Lower leg skin (tissue), 3 donors: Measurements from ENCODE around the gene YOD1.

Experiments used
- POLR2A ChIP-seq, 2 donors: fragments of 450-650 bp; IDR thresholded peaks; one replicate each; pipeline ENCODE4 v1.6.1; 2016 to 2017; ENCODE audit warnings: antibody characterized with exemption in 2 of 2, mild to moderate bottlenecking in 1 of 2, moderate library complexity in 1 of 2
- TF ChIP-seq, protein P1 (sequence below), 3 donors: fragments of 450-650 bp; IDR thresholded peaks; one replicate each; pipeline ENCODE4 v1.5.1; 2016; ENCODE audit warnings: antibody characterized with exemption in 3 of 3, mild to moderate bottlenecking in 3 of 3, moderate library complexity in 2 of 3

DNA sequence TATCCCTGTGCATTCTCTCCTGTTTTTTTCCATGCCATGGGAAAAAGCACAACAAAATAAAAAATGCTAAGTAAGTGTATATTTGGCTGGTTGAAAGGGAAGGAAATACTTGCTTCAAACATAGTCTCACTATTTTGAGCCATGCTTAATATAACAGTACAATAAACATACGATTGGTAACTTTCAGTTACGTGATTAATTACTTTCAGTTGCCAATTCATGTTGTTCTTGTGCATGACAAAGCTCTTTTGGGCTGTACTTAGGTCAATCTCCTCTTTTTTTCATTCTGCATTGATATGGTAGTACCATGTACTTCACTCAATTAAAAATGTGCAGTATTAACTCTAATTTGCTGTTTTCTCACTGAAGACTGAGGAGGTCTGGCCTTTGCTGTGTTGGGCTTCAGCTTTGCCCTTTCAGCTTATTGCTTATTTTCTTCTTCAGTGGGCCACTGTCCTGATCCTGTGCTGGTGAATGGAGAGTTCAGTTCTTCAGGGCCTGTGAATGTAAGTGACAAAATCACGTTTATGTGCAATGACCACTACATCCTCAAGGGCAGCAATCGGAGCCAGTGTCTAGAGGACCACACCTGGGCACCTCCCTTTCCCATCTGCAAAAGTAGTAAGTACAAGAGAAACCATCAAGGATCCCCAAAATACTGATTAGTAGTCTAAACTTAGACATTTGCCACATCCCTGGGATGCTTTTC lies 40.3 kb upstream of the YOD1 start:
- no peak for TF ChIP-seq POLR2A (IDR thresholded peaks at IDR 0.05)
- TF ChIP-seq, protein P1, sequence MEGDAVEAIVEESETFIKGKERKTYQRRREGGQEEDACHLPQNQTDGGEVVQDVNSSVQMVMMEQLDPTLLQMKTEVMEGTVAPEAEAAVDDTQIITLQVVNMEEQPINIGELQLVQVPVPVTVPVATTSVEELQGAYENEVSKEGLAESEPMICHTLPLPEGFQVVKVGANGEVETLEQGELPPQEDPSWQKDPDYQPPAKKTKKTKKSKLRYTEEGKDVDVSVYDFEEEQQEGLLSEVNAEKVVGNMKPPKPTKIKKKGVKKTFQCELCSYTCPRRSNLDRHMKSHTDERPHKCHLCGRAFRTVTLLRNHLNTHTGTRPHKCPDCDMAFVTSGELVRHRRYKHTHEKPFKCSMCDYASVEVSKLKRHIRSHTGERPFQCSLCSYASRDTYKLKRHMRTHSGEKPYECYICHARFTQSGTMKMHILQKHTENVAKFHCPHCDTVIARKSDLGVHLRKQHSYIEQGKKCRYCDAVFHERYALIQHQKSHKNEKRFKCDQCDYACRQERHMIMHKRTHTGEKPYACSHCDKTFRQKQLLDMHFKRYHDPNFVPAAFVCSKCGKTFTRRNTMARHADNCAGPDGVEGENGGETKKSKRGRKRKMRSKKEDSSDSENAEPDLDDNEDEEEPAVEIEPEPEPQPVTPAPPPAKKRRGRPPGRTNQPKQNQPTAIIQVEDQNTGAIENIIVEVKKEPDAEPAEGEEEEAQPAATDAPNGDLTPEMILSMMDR (IDR thresholded peaks at IDR 0.05), result no peak
